Measurements from ENCODE around the gene CCDC190. TPM values are rescaled to one million over a fixed set of nuclear protein-coding genes. Genes with fewer than 3 reads are reported as not detected.

The CCDC190 gene
- total and polyA plus RNA-seq, 2 of the 8 experiments (the other 6 are each of a cell fraction or from before 2014, with no cell fraction given): not detected

- Histone ChIP-seq H3K23ac (ENCODE audit: insufficient read length) (no peak overlapping the region), H2BK5ac (ENCODE audit: low read depth, low read length) (no peak overlapping the region), H4K20me1 (replicated peaks in 1 of 2; ENCODE audit: control insufficient read depth in 1 of 2, insufficient read depth in 2 of 2, low read length in 2 of 2) (no peaks in the 10 kb centered on the region), H3K9me3 (ENCODE audit: insufficient read depth in 2 of 2, low read depth in 1 of 2, low read length in 1 of 2) (peaks cover 9 to 13% of the 10 kb centered on the region in 2 experiments; a peak in 2 of 4 replicates), H3K18ac (ENCODE audit: extremely low read depth, low read length) (no peak overlapping the region), H3K4me2 (ENCODE audit: insufficient read depth in 1 of 2, low read depth in 2 of 2, low read length in 2 of 2) (no peak overlapping the region), H3K56ac (replicated peaks; ENCODE audit: insufficient read length, low read depth, low read length) (no peak overlapping the region), H3K4ac (replicated peaks; ENCODE audit: insufficient read length, low read depth, low read length) (no peak overlapping the region), H2BK120ac (replicated peaks; ENCODE audit: low read depth, low read length) (no peak overlapping the region), H3K79me2 (ENCODE audit: control insufficient read depth in 1 of 2, insufficient read depth in 2 of 2, low read length in 2 of 2) (no peaks in the 10 kb centered on the region), H2BK20ac (ENCODE audit: low read length) (no peak overlapping the region), H3K79me1 (ENCODE audit: low read depth, low read length) (no peaks in the 10 kb centered on the region), H3K4me1 (replicated peaks in 1 of 4; ENCODE audit: control insufficient read depth in 3 of 4, insufficient read depth in 4 of 4, low read length in 3 of 4) (no peaks in the 10 kb centered on the region), H2AK5ac (ENCODE audit: low read depth, low read length) (no peak overlapping the region), H2BK12ac (ENCODE audit: low read depth, low read length) (no peak overlapping the region), H3K23me2 (ENCODE audit: low read depth, low read length) (no peaks in the 10 kb centered on the region; the same call in 1 of the 2 replicates), H2BK15ac (ENCODE audit: low read length) (no peak overlapping the region), H2AFZ (ENCODE audit: low read length) (no peak overlapping the region), H3K36me3 (ENCODE audit: control insufficient read depth in 2 of 4, insufficient read depth in 4 of 4, low read length in 3 of 4) (no peaks in the 10 kb centered on the region), H4K8ac (ENCODE audit: extremely low read depth, insufficient read depth, low read length) (no peak overlapping the region), H4K5ac (ENCODE audit: insufficient read length, low read depth, low read length) (no peak overlapping the region), H3K4me3 (ENCODE audit: extremely low read depth in 1 of 4, insufficient read depth in 2 of 4, low read depth in 3 of 4, low read length in 4 of 4) (no peak overlapping the region), H4K91ac (replicated peaks; ENCODE audit: insufficient read length, low read length) (no peak overlapping the region), H3K27me3 (replicated peaks in 1 of 4; ENCODE audit: control insufficient read depth in 3 of 4, extremely low read depth in 1 of 4, insufficient read depth in 3 of 4, low read length in 3 of 4) (no peaks in the 10 kb centered on the region), H3K14ac (ENCODE audit: insufficient read length) (no peak overlapping the region), H3K27ac (ENCODE audit: low read depth, low read length) (no peak overlapping the region), H3K9ac (replicated peaks in 1 of 4; ENCODE audit: extremely low read depth in 1 of 4, low read depth in 3 of 4, low read length in 3 of 4) (no peak overlapping the region)
- TF ChIP-seq MAFK (IDR thresholded peaks at IDR 0.05; ENCODE audit: low read depth, low read length) (peak; percentile 40; the same call in 1 of the 2 replicates), MAX (IDR thresholded peaks at IDR 0.05) (no peak)
- CTCF ChIA-PET (ENCODE audit: partially characterized antibody): interaction anchor here (0.6 kb wide), 1 partner anchor 235 kb away, joined by 4 read pairs; no protein-coding TSS in a partner anchor
- FAIRE-seq (no peak), DNase-seq (ENCODE audit: low read depth in 1 of 2, low spot score in 2 of 2) (no peak)
- POLR2A ChIA-PET (ENCODE audit: partially characterized antibody): no interaction called here
Measured at GRCh38 chr1:162840250-162840839, 20.6 kb downstream of the CCDC190 start.
